ENCODE measurements around the gene SH3RF2.

The SH3RF2 gene

DNA sequence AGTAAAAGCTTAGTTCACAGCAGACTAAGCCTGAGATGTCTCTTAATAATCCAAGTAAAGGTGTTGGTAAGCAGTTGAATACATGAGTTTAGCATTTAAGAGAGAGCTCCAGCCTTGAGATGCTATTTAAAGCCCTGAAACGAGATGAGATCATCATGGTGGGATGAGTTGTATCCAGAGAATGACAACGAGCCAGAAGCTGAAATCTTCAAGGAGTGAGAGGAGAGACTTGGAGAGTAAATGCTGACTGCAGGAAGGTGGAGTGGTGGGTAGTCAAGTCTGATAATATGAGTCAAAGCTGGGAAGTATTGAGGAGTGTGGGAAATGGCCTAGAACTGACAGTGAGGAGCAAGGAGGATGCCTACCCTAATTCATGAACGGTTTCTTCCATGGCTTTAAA is 115.3 kb downstream of the SH3RF2 start:
- no peak for DNase-seq

DNA sequence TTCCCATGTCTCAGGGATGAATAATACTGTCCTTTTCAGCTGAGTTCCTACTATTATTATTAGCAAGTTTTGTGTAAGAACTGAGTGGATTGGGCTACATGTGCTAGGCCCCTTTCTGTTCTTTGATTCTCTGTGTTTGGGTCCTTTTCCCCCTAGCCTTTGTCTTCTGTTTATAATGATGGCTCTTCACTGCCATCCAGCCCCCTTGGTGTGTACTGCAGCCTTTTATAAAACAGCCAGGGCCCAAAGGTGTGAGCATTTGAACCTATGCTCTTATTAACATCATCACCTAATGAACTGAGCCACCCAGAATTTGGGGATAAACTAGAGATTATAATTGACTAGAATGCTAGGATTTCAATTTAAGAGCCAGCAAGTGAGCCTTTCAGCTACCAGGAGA is 116.4 kb downstream of the SH3RF2 start:
- no peak for DNase-seq

- DNase-seq = no peak
Measured at GRCh38 chr5:146055432-146055831, 119.1 kb downstream of the SH3RF2 start.

- DNase-seq = no peak
Measured at GRCh38 chr5:146059460-146060220, 123.3 kb downstream of the SH3RF2 start.

- DNase-seq = no peak
Measured at GRCh38 chr5:146060221-146060585, 123.8 kb downstream of the SH3RF2 start.

GRCh38 chr5:146066968-146067367 is 130.6 kb downstream of the SH3RF2 start:
- no peak for DNase-seq

DNA sequence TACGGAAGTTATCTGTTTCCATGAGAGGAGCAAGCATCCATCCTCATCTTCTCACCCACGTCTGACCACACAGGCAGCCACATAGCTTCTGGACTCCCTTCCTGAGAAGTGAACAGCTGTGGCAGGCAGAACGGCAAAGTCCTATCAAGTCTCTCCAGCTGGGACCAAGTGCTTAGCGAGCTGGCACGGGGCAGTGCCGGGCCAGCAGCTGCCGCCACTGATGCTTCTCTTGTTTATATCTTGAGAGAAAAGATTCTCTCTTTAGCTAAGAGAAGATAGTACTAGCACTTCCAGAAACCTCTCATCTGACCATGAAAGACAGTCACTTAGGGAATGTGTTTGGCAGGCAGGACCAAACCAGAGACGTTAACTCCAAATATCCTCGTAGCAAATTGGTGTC is 131.8 kb downstream of the SH3RF2 start:
- DNase-seq = no peak

GRCh38 chr5:146068977-146069779 is 132.8 kb downstream of the SH3RF2 start:
- DNase-seq = no peak

- DNase-seq = no peak
Measured at GRCh38 chr5:146069780-146070099, 133.4 kb downstream of the SH3RF2 start.

DNA sequence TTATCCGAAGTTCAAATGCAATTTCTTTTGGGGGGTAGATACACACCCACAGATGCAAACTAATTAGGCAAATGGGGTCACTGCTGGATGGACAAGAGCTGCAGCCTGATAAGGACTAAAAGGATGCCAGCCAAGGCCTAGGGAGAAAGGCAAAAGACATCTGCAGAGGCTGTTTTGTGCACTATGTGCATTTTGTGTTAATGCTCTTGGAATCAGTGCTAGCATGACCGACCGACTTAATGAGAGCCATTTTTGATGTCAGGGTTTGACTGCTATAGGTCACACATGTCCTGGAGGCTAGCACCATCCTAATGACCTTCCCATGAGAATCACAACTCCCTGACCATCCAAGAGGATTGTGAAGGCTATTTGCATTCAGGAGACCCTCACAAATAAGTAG is 134.4 kb downstream of the SH3RF2 start:
- no peak for DNase-seq

GRCh38 chr5:146071171-146071570 is 134.8 kb downstream of the SH3RF2 start:
- no peak for DNase-seq

GRCh38 chr5:146072595-146072994 is 136.2 kb downstream of the SH3RF2 start:
- DNase-seq = no peak

DNA sequence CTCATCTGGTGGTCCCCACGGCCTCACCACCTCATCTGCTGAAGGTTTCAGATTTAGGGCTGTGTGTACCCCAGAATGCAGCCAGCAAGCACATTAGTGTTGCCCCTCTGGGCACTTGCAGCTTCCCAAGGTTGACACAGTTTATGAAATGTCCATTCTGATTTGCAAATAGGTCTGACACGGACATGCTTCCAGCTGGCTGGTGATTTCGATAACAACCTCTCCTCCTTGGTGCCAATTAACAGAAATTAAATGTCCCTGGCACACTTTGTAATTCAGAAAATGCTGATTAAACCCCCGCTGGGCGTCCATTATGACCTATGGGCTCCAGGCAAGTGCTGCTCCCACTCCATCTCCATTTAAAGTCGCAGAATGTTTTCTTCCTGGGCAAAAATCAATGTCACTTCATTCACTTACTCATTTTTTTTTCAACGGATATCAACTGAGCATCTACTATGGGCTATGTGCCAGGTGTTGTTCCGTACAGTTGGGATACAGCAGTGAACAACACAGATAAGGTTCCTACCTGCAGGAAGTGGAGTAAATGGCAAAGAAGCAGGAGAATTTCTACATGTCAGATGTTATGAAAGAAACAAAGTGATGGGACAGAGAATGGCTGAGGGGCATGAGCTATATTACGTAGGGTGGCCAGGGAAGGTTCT is 137.0 kb downstream of the SH3RF2 start:
- peak; percentile 43 for DNase-seq

DNA sequence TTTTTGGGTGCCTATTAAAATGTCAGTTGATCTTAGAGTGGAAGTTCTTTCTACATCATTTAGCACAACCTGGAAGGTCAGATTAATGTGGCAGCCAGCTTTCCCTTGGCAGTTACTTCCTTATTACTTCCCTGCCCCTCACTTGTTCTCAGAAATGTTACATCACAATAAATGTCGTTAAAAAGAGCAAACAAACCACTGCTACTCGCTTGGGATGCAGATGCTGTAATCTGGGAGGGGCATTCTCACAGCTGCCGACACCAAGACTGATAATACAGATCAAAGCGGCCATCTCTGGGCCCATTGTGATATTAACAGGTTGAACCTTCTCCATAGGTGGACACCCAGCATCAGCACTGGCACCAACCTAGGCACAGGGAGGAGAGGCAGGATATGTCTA is 139.7 kb downstream of the SH3RF2 start:
- no peak for DNase-seq

GRCh38 chr5:146076455-146076854 is 140.1 kb downstream of the SH3RF2 start:
- DNase-seq = no peak

DNA sequence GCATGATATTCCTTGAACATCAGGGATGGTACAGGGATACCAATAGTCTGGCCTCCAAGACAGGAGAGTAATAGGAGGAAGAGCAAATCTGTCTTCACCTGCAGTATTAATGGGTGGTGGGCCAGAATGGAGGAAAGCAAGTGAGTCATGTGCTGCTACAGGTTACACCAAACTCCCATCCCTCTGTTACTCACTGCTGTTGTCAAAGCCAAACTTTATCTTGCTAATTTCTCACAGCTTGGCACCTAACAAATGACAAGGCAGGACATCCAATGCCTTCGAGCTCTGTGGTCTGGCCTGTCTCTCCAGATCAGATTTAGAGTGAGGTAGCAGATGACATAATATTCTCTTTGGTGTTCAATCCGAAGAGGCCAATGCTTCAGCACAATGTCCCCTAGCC is 142.2 kb downstream of the SH3RF2 start:
- no peak for DNase-seq

GRCh38 chr5:146079695-146080373 is 143.5 kb downstream of the SH3RF2 start:
- DNase-seq = no peak

DNA sequence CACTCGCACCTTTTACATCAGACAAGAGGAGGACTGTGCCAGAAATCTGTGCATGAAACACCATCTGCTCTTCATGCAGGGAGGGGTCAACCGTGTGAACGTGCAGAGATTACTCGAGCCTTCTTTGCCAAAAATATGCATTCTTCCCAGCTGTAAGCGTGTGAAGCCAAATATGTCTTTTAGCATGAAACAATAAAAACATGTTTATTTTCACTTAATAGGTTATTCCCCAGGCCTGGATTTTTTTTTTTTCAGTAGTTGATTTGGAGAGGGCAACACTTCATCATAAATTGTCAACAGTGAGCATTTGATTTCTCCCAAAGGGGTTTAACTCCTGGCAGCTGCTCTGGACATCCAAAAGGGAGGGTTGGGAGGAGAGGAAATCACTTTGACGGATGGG is 145.2 kb downstream of the SH3RF2 start:
- peak; percentile 63 for DNase-seq

DNA sequence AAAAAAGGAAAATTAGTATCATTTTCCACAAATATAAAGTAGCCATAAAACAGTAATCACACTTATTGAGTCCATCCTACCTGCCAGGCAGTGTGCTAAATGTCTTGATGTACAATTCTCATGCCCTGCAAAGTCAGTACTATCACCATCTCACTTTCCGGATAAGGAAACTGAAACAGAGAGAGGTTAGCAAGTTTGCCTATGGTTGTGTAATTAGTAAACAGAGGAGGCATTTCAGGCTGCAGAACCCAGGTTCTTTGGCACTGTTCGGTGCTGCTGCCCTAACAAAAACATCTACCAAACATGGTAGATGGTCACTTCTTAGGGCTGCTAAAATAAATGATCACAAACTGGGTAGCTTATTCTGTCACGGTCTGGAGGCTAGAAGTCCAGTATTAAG is 146.4 kb downstream of the SH3RF2 start:
- no peak for DNase-seq

DNA sequence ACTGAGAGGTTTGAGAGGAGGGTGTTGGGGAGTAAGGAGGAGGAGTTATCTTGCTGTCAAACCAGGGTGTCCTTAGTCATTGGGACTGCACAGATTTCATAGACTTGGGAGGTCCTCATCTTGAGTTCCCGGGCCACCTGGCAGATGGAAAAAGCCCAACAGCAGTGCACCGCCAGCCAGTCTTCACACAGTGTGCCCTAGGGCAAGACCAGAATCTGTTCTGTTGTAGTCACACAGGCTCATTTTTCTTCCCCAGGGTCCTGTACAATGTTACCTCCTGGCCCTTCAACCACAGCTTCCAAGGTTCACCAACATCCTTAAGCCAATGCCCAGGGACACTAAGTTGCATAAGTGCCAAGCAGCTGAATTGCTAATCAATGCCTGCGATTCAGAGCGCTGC is 148.0 kb downstream of the SH3RF2 start:
- no peak for DNase-seq

DNA sequence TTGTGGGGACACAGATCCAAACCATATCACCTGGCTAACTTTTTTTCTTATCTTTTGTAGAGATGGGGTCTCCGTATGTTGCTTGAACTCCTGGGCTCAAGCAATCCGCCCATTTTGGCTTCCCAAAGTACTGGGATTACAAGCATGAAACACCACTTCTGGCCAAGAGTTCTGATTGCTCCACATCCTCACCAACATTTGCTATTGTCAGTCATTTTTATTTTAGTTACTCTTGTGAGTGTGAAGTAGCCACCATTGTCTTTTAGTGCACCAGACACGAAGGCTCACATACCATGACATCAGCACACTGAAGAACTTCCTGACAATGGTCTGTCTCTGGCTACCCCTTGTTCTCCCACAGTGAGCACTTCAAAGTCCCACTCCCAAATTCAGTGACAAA is 151.7 kb downstream of the SH3RF2 start:
- no peak for DNase-seq

- DNase-seq = no peak
Measured at GRCh38 chr5:146089287-146089686, 152.9 kb downstream of the SH3RF2 start.

GRCh38 chr5:146091881-146092280 is 155.5 kb downstream of the SH3RF2 start:
- no peak for DNase-seq

GRCh38 chr5:146098047-146098446 is 161.7 kb downstream of the SH3RF2 start:
- DNase-seq = no peak
